SK-N-SH treated with all-trans-retinoic acid at 6 μM for 48 hours (cell line): ENCODE measurements around the gene VMP1.

ENCODE experiments used
- SNAI2 ChIP-seq: fragments of 250-450 bp; sonication (Bioruptor Pico); IDR thresholded peaks from 2 replicates; pipeline ENCODE4 v1.5.0; 2020; ENCODE audit warnings: mild to moderate bottlenecking, moderate library complexity
- TF ChIP-seq, protein P1 (sequence below): fragments of 250-450 bp; sonication (Bioruptor Pico); IDR thresholded peaks from 2 replicates; pipeline ENCODE4 v1.5.1; 2020; ENCODE audit warnings: low read depth, mild to moderate bottlenecking, moderate library complexity

DNA sequence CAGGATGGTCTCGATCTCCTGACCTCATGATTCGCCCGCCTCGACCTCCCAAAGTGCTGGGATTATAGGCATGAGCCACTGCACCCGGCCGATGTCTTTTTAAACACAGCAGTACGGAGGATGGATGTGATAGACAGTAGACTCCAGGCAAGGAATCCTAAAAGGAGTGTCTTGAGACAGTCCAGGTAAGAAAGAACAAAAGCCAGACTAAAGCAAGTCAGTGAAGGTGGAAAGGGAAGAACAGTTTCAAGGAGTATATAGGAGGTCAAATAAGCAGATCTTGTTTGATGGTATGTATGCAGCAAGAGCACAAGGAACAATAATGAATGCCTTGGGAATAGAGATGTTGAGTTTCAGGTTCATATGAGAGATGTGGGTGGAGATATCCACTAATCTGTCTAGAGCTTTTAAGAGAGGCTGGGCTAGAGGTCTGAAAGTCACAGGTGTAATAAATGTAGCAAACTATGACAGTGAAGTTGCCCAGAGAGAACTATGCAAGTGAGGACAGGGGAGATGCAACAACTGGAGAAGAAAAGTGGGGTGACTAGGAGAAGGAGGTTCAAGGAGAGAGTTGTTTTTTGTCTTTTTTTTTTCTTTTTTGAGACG is 180.8 kb downstream of the VMP1 start:
- TF ChIP-seq, protein P1, sequence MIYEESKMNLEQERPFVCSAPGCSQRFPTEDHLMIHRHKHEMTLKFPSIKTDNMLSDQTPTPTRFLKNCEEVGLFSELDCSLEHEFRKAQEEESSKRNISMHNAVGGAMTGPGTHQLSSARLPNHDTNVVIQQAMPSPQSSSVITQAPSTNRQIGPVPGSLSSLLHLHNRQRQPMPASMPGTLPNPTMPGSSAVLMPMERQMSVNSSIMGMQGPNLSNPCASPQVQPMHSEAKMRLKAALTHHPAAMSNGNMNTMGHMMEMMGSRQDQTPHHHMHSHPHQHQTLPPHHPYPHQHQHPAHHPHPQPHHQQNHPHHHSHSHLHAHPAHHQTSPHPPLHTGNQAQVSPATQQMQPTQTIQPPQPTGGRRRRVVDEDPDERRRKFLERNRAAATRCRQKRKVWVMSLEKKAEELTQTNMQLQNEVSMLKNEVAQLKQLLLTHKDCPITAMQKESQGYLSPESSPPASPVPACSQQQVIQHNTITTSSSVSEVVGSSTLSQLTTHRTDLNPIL, result no peak
- TF ChIP-seq SNAI2 (CRISPR knock-in tag), result no peak
